Measurements from ENCODE around the gene SWAP70. TPM values are rescaled to one million over a fixed set of nuclear protein-coding genes. Genes with fewer than 3 reads are reported as not detected.

SWAP70 gene
- total and polyA plus RNA-seq, 9 of the 15 experiments (the other 6 are each of a cell fraction or from before 2014, with no cell fraction given), result 1.7 to 4.9 (median 3.9) TPM

- H2AFZ ChIP-seq (ENCODE audit: low read depth, low read length), result peak overlapping the region; percentile 99
- ATAC-seq, result peak; percentile 92
- H3K4me1 ChIP-seq (replicated peaks in 1 of 2; ENCODE audit: control insufficient read depth in 2 of 2, insufficient read depth in 2 of 2, low read length in 2 of 2), result peaks cover 22 to 23% of the 10 kb centered on the region in 2 experiments
- H3K9ac ChIP-seq (ENCODE audit: insufficient read depth in 1 of 2, low read depth in 2 of 2, low read length in 2 of 2), result peak overlapping the region; percentile 87 to 97
- no peaks in the 10 kb centered on the region; a peak in 1 of 5 replicates for H3K27me3 ChIP-seq (ENCODE audit: control insufficient read depth in 2 of 2, insufficient read depth in 2 of 2, low read length in 2 of 2)
- H3K4me2 ChIP-seq (ENCODE audit: insufficient read depth, low read length), result peak overlapping the region; percentile 97
- no peaks in the 10 kb centered on the region for H3K36me3 ChIP-seq (ENCODE audit: control insufficient read depth, insufficient read depth, low read length)
- H3K79me2 ChIP-seq (ENCODE audit: control insufficient read depth, insufficient read depth, low read length), result no peaks in the 10 kb centered on the region
- peak overlapping the region; percentile 54 for H3K4me3 ChIP-seq
- ChIA-PET POLR2A (interaction anchor here (1.2 kb wide), 1 partner anchor 319 kb away, joined by 3 read pairs; no protein-coding TSS in a partner anchor), CTCF (ENCODE audit: low intra/inter-chr PET ratio) (interaction anchor here (0.6 to 3.1 kb wide), 9 partner anchors 102 to 977 kb away, joined by 3 to 33 read pairs (median 3); no protein-coding TSS in a partner anchor)
- in situ Hi-C loops (cut with MboI) (no loop called here), intact Hi-C loops (cut with micrococcal nuclease) (loop anchor here (1.0 to 10.0 kb wide), 6 partner anchors 104 to 609 kb away; partner anchors contain the start of gene ADM)
- 14% methylated on average over 33 of the region's 64 CpGs for WGBS (ENCODE audit: insufficient coverage, low coverage, missing lambda C conversion rate)
- BruUV-seq (replicated peaks), result TSS peak; percentile 77
- H3K27ac ChIP-seq (ENCODE audit: extremely low read depth, low read depth, low read length), result peak overlapping the region; percentile 77
- H3K9me3 ChIP-seq (replicated peaks; ENCODE audit: control insufficient read depth, insufficient read depth, low read depth, low read length), result no peaks in the 10 kb centered on the region
- peaks cover 7% of the 10 kb centered on the region for H3K9me1 ChIP-seq (ENCODE audit: control insufficient read depth, insufficient read depth, low read length)
- peak; percentile 90 to 99 (median 99) for DNase-seq (ENCODE audit: extremely low read depth in 1 of 4, low spot score in 3 of 4)
- peak; percentile 76 for FAIRE-seq
- no peaks in the 10 kb centered on the region; the same call in 1 of the 2 replicates for H4K20me1 ChIP-seq (replicated peaks; ENCODE audit: control insufficient read depth, insufficient read depth, low read length)
- no peak for TF ChIP-seq MTA2 (IDR thresholded peaks at IDR 0.05; ENCODE audit: low read depth)
- no peak for TF ChIP-seq ZNF134 (CRISPR knock-in tag; conservative IDR thresholded peaks at IDR 0.05)
- no peak for TF ChIP-seq ZNF398 (CRISPR knock-in tag; IDR thresholded peaks at IDR 0.05)
- no peak for TF ChIP-seq TGIF2 (CRISPR knock-in tag; IDR thresholded peaks at IDR 0.05)
- TF ChIP-seq FOS (IDR thresholded peaks at IDR 0.05; ENCODE audit: extremely low read depth, insufficient read length), result no peak
- TF ChIP-seq USF1 (CRISPR knock-in tag; IDR thresholded peaks at IDR 0.05), result no peak
- TF ChIP-seq HOMEZ (CRISPR knock-in tag; IDR thresholded peaks at IDR 0.05), result no peak
- TF ChIP-seq TAF15 (IDR thresholded peaks at IDR 0.05; ENCODE audit: low read depth, low read length), result no peak
- no peak for TF ChIP-seq ARNT (IDR thresholded peaks at IDR 0.05)
- TF ChIP-seq CHD1 (IDR thresholded peaks at IDR 0.05; ENCODE audit: low read length), result no peak
- TF ChIP-seq TOE1 (IDR thresholded peaks at IDR 0.05; ENCODE audit: borderline replicate concordance), result no peak
- TF ChIP-seq TOE1 (CRISPR knock-in tag; IDR thresholded peaks at IDR 0.05; ENCODE audit: borderline replicate concordance, low read depth), result 0 out of 2 replicates have a peak, but pooled peaks have one; percentile 9
- no peak for TF ChIP-seq ZNF324 (CRISPR knock-in tag; IDR thresholded peaks at IDR 0.05)
- no peak for TF ChIP-seq TBP (optimal IDR thresholded peaks at IDR 0.05; ENCODE audit: low read depth, low read length)
Observed at GRCh38 chr11:9757809-9758636, 94.1 kb downstream of the SWAP70 start.

Measured in K562 (cell line).